Activated CD4-positive, alpha-beta memory T cell treated with anti-CD3 and anti-CD28 coated beads, Interleukin-2, amount 10 ng/mL, durations not matched to agents 7 days and 5 days (primary cell): Measurements from ENCODE around the gene TSPAN5. TPM values are rescaled to one million over a fixed set of nuclear protein-coding genes. Genes with fewer than 3 reads are reported as not detected.

Source experiments
- CTCF ChIA-PET: fragments of 350-600 bp; sonication (Branson Sonifier 250); formaldehyde crosslinking; loops from one replicate; lab custom pipeline; 2021; ENCODE audit warnings: antibody characterized with exemption, inconsistent platforms; lab: Charles Lee
- POLR2A ChIA-PET: fragments of 350-600 bp; sonication (Branson Sonifier 250); formaldehyde crosslinking; loops from one replicate; lab custom pipeline; 2021; ENCODE audit warnings: antibody characterized with exemption; lab: Charles Lee
- DNase-seq: peaks from one replicate; pipeline ENCODE4 v3.0.0-alpha.2; 2020
- H3K27ac Mint-ChIP-seq: one replicate; pipeline ENCODE4 v1.8.0; 2021; ENCODE audit warnings: mild to moderate bottlenecking, mixed read lengths
- H3K27me3 Mint-ChIP-seq: one replicate; pipeline ENCODE4 v1.8.0; 2021; ENCODE audit warnings: mixed read lengths
- H3K36me3 Mint-ChIP-seq: one replicate; pipeline ENCODE4 v1.8.0; 2021; ENCODE audit warnings: low read depth, mixed read lengths
- H3K4me1 Mint-ChIP-seq: one replicate; pipeline ENCODE4 v1.8.0; 2021; ENCODE audit warnings: mixed read lengths
- H3K4me3 Mint-ChIP-seq: one replicate; pipeline ENCODE4 v1.8.0; 2021; ENCODE audit warnings: mild to moderate bottlenecking, mixed read lengths
- H3K9me3 Mint-ChIP-seq: one replicate; pipeline ENCODE4 v1.8.0; 2021; ENCODE audit warnings: mixed read lengths
- total RNA-seq, 2 experiments: library from RNA; stranded (reverse); gene quantifications; one replicate each; pipeline ENCODE4 v1.2.3, GENCODE V29; 2021

The TSPAN5 gene
- total RNA-seq, 2 experiments from 2014 or later, result 21.8 to 22.6 TPM

GRCh38 chr4:98508829-98509598 is 149.4 kb downstream of the TSPAN5 start:
- ChIA-PET CTCF (no interaction called here), POLR2A (no interaction called here)
- no peaks in the 10 kb centered on the region for H3K27me3 Mint-ChIP-seq
- no peaks in the 10 kb centered on the region for H3K9me3 Mint-ChIP-seq
- no peak overlapping the region for H3K27ac Mint-ChIP-seq
- H3K4me1 Mint-ChIP-seq, result peaks cover 28% of the 10 kb centered on the region
- no peak overlapping the region for H3K4me3 Mint-ChIP-seq
- H3K36me3 Mint-ChIP-seq, result peaks cover 10% of the 10 kb centered on the region
- DNase-seq, result no peak

DNA sequence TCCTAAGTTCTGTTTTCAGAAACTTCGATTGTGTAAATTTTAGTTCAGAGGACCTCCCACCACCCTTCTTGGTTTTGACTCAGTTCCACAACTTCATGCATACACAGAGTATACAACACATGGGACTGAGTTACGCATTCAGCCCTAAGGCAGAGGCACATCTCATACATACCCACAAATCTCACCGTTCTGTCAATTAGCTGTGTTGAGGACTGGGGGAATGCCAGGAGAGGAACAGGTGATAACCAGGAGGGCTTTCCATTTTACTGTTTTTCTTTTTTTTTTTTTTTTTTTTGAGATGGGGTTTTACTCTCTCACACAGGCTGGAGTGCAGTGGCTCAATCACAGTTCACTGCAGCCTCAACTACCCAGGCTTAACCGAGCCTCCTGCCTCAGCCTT is 150.2 kb downstream of the TSPAN5 start:
- Mint-ChIP-seq H3K9me3 (no peaks in the 10 kb centered on the region), H3K27me3 (no peaks in the 10 kb centered on the region), H3K4me1 (peaks cover 27% of the 10 kb centered on the region), H3K36me3 (peaks cover 10% of the 10 kb centered on the region), H3K27ac (no peak overlapping the region), H3K4me3 (no peak overlapping the region)
- ChIA-PET POLR2A (no interaction called here), CTCF (no interaction called here)
- DNase-seq, result no peak

DNA sequence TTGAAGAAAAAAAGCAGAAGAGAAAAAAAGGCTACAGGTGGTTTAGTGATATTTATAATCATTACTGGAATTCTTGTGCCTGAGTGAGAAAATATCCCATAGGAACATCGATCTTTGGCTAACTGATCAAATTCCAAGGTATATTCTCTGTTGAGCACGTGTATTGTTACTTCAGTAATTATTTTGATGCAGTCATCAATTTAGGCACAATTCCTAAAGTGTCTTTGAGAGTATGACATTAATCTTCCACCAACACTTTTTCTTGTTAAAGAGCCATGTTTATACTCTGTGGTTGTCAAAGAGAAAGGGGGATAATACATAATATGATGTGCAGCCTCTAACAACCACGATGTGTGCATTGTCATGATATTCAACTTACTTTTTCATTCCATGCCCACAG is 151.1 kb downstream of the TSPAN5 start:
- peaks cover 18% of the 10 kb centered on the region for H3K36me3 Mint-ChIP-seq
- H3K27me3 Mint-ChIP-seq, result no peaks in the 10 kb centered on the region
- H3K9me3 Mint-ChIP-seq, result no peaks in the 10 kb centered on the region
- ChIA-PET CTCF (interaction anchor here (0.9 kb wide), 1 partner anchor 11 kb away, joined by 3 read pairs; no protein-coding TSS in a partner anchor), POLR2A (no interaction called here)
- DNase-seq, result no peak
- H3K4me3 Mint-ChIP-seq, result no peak overlapping the region
- no peak overlapping the region for H3K27ac Mint-ChIP-seq
- peaks cover 26% of the 10 kb centered on the region for H3K4me1 Mint-ChIP-seq

- ChIA-PET POLR2A (no interaction called here), CTCF (interaction anchor here (0.9 kb wide), 1 partner anchor 12 kb away, joined by 3 read pairs; no protein-coding TSS in a partner anchor)
- no peaks in the 10 kb centered on the region for H3K9me3 Mint-ChIP-seq
- H3K4me1 Mint-ChIP-seq, result peaks cover 26% of the 10 kb centered on the region
- no peak overlapping the region for H3K27ac Mint-ChIP-seq
- H3K4me3 Mint-ChIP-seq, result no peak overlapping the region
- no peak for DNase-seq
- H3K36me3 Mint-ChIP-seq, result peaks cover 23% of the 10 kb centered on the region
- no peaks in the 10 kb centered on the region for H3K27me3 Mint-ChIP-seq
These were observed 151.8 kb downstream of the TSPAN5 start for GRCh38 chr4:98506462-98507132.

- Mint-ChIP-seq H3K27me3 (no peaks in the 10 kb centered on the region), H3K27ac (no peak overlapping the region), H3K36me3 (peaks cover 27% of the 10 kb centered on the region), H3K9me3 (no peaks in the 10 kb centered on the region), H3K4me1 (peaks cover 22% of the 10 kb centered on the region), H3K4me3 (no peak overlapping the region)
- DNase-seq, result no peak
- ChIA-PET CTCF (no interaction called here), POLR2A (no interaction called here)
These were observed 152.4 kb downstream of the TSPAN5 start for GRCh38 chr4:98505992-98506391.

DNA sequence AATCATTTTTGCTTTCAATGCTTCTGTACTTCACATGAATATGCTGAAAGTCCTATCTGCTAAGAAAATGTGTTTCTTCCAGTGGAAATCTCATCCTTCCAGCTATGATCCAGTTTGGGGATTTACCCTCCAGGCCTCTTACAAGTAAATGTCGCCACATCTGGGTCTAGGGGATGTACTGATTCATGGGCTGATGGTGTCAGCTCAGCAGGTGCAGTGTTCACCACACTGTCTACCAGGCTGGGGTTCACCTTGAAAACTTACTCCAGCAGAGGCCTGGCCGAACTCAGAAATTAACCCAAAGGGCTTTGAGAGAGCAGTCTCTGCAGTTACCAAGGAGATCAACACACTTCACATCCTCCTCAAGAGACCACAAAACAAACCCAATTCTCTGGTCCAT is 154.3 kb downstream of the TSPAN5 start:
- POLR2A ChIA-PET, result no interaction called here
- Mint-ChIP-seq H3K27ac (no peak overlapping the region), H3K27me3 (no peaks in the 10 kb centered on the region), H3K4me3 (no peak overlapping the region), H3K4me1 (peaks cover 4% of the 10 kb centered on the region), H3K9me3 (no peaks in the 10 kb centered on the region), H3K36me3 (peaks cover 22% of the 10 kb centered on the region)
- CTCF ChIA-PET, result no interaction called here
- DNase-seq, result no peak

- Mint-ChIP-seq H3K27me3 (no peaks in the 10 kb centered on the region), H3K4me1 (no peaks in the 10 kb centered on the region), H3K36me3 (peaks cover 21% of the 10 kb centered on the region), H3K4me3 (no peak overlapping the region), H3K27ac (no peak overlapping the region), H3K9me3 (no peaks in the 10 kb centered on the region)
- DNase-seq, result no peak
- ChIA-PET POLR2A (no interaction called here), CTCF (no interaction called here)
These were observed 154.7 kb downstream of the TSPAN5 start for GRCh38 chr4:98503676-98504075.

- ChIA-PET POLR2A (no interaction called here), CTCF (no interaction called here)
- Mint-ChIP-seq H3K4me1 (peaks cover under 1% of the 10 kb centered on the region), H3K9me3 (no peaks in the 10 kb centered on the region), H3K27ac (no peak overlapping the region), H3K4me3 (no peak overlapping the region), H3K36me3 (peaks cover 22% of the 10 kb centered on the region), H3K27me3 (no peaks in the 10 kb centered on the region)
- no peak for DNase-seq
These were observed 155.8 kb downstream of the TSPAN5 start for GRCh38 chr4:98502624-98503023.

DNA sequence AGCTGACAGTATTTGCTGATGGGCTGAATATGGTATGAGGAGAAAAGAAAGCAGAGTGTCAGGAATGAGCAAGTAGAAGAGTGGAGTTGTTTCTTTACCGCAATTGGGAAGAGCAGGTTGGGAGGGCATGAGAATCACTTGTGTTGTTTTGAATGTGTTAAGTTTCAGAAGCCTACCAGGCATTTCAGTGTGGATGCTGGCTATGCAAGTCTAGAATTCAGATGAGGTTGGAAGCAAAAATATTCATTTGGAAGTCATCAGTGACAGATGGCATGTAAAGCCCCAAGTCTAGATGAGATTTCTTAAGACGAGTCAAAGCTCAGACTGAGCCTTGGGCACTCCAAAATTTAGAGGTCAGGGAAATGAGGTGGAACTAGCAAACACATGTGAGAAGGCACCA is 156.4 kb downstream of the TSPAN5 start:
- ChIA-PET POLR2A (no interaction called here), CTCF (no interaction called here)
- no peaks in the 10 kb centered on the region for H3K27me3 Mint-ChIP-seq
- H3K4me3 Mint-ChIP-seq, result no peak overlapping the region
- no peak for DNase-seq
- peaks cover 2% of the 10 kb centered on the region for H3K4me1 Mint-ChIP-seq
- H3K36me3 Mint-ChIP-seq, result peaks cover 24% of the 10 kb centered on the region
- H3K27ac Mint-ChIP-seq, result no peak overlapping the region
- no peaks in the 10 kb centered on the region for H3K9me3 Mint-ChIP-seq

GRCh38 chr4:98501383-98501782 is 157.0 kb downstream of the TSPAN5 start:
- Mint-ChIP-seq H3K27me3 (no peaks in the 10 kb centered on the region), H3K9me3 (no peaks in the 10 kb centered on the region), H3K4me3 (no peak overlapping the region), H3K27ac (no peak overlapping the region), H3K36me3 (peaks cover 24% of the 10 kb centered on the region), H3K4me1 (peaks cover 2% of the 10 kb centered on the region)
- ChIA-PET CTCF (no interaction called here), POLR2A (no interaction called here)
- no peak for DNase-seq

DNA sequence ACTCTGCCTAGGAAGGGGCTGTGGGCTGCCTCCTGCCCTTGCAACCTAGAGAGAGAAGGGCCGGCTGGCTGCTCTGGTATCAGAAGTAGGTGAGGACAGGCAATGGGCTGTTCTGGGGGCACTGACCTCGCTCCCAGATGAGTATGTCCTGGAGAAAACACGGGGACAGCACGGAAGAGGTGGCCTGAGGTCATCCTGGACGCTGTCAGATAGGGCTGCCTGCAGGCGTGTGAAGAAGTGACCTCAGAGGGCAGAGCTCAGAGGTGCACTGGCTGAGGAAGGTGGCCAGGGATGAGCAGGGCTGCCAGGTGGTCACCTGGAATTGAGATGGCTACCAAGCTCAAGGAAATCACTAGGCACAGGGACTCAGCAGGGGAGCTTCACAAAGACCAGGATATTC is 159.6 kb downstream of the TSPAN5 start:
- Mint-ChIP-seq H3K9me3 (no peaks in the 10 kb centered on the region), H3K4me3 (no peak overlapping the region), H3K27me3 (no peaks in the 10 kb centered on the region), H3K27ac (no peak overlapping the region), H3K4me1 (peaks cover 2% of the 10 kb centered on the region), H3K36me3 (peaks cover 19% of the 10 kb centered on the region)
- ChIA-PET POLR2A (no interaction called here), CTCF (no interaction called here)
- DNase-seq, result no peak

GRCh38 chr4:98496152-98496845 is 162.1 kb downstream of the TSPAN5 start:
- Mint-ChIP-seq H3K9me3 (no peaks in the 10 kb centered on the region), H3K4me1 (peaks cover 15% of the 10 kb centered on the region)
- POLR2A ChIA-PET, result no interaction called here

DNA sequence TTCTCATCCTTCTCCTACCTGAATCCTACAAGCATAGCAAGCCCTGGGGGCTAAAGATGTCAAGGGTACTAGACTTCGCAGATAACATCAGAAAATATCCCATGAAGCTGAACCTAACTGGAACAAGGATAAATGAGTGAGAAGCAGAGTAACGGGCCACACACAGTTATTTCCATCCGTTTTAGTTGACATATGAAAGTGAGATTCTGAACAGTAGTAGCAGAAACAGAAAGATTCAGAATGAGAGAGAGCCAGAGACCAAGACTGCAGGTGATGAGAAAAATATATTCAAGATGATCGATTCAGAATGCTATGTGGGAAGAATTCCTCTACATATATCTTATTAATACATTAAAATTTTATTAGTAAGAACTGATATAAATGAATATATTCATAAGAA is 165.1 kb downstream of the TSPAN5 start:
- no peaks in the 10 kb centered on the region for H3K9me3 Mint-ChIP-seq
- peaks cover 7% of the 10 kb centered on the region for H3K36me3 Mint-ChIP-seq
- no peaks in the 10 kb centered on the region for H3K27me3 Mint-ChIP-seq
- ChIA-PET POLR2A (no interaction called here), CTCF (no interaction called here)
- H3K4me3 Mint-ChIP-seq, result no peak overlapping the region
- H3K4me1 Mint-ChIP-seq, result peaks cover 15% of the 10 kb centered on the region
- no peak for DNase-seq
- no peak overlapping the region for H3K27ac Mint-ChIP-seq

More at GRCh38 chr4:98496152-98496845, 162.1 kb downstream of the TSPAN5 start:
- H3K27ac Mint-ChIP-seq, result no peak overlapping the region
- no peak overlapping the region for H3K4me3 Mint-ChIP-seq
- no peak for DNase-seq
- CTCF ChIA-PET, result no interaction called here
- peaks cover 5% of the 10 kb centered on the region for H3K36me3 Mint-ChIP-seq
- no peaks in the 10 kb centered on the region for H3K27me3 Mint-ChIP-seq
